Neural progenitor cell (in vitro differentiated cells): ENCODE results near the gene USP46.

Experiments used
- EZH2 ChIP-seq: fragments of 200-600 bp; sonication (generic); IDR thresholded peaks from 2 replicates; pipeline ENCODE4 v1.6.1; 2017; ENCODE audit warnings: antibody characterized with exemption, mild to moderate bottlenecking, moderate library complexity
- TF ChIP-seq, protein P1 (sequence below): fragments of 200-600 bp; sonication (generic); IDR thresholded peaks from 2 replicates; pipeline ENCODE4 v1.5.1; 2017; ENCODE audit warnings: antibody characterized with exemption, mild to moderate bottlenecking

DNA sequence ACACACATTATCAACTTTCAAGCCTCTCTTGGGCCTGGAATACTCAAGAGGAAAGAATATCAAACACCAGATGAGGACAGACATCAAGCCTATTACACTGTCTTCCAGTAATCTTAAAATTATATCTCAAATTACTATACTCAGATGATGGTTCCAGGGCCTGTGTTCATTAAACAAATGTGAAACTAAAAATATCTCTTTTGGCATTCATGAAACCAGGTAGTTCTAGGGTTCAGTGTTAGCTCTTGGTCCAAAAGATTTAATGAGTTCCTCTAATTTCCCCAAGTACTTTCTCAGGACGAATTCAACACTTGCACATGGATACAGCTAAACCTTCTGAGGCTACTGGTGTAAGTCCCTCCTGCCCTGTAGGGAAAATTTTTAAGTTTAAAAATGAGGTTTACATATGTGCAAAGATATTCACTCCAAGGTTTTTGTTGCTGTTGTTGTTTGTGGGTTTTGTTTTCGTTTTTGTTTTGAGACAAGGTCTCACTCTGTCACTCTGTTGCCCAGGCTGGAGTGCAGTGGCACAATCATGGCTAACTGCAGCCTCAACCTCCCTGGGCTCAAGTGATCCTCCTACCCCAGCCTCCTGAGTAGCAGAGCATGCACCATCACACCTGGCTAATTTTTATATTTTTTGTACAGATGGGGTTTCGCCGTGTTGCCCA is 79.4 kb downstream of the USP46 start:
- TF ChIP-seq, protein P1, sequence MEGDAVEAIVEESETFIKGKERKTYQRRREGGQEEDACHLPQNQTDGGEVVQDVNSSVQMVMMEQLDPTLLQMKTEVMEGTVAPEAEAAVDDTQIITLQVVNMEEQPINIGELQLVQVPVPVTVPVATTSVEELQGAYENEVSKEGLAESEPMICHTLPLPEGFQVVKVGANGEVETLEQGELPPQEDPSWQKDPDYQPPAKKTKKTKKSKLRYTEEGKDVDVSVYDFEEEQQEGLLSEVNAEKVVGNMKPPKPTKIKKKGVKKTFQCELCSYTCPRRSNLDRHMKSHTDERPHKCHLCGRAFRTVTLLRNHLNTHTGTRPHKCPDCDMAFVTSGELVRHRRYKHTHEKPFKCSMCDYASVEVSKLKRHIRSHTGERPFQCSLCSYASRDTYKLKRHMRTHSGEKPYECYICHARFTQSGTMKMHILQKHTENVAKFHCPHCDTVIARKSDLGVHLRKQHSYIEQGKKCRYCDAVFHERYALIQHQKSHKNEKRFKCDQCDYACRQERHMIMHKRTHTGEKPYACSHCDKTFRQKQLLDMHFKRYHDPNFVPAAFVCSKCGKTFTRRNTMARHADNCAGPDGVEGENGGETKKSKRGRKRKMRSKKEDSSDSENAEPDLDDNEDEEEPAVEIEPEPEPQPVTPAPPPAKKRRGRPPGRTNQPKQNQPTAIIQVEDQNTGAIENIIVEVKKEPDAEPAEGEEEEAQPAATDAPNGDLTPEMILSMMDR: no peak
- no peak for TF ChIP-seq EZH2
